Activated CD4-positive, alpha-beta T cell treated with anti-CD3 and anti-CD28 coated beads, Interleukin-2, Interleukin-4, amounts not matched to agents 100 ng/mL and 50 ng/mL, durations not matched to agents 16 hours and 8 hours (primary cell): Measurements from ENCODE around the gene ARL14EP.

ENCODE experiments used
- DNase-seq: peaks from one replicate; pipeline ENCODE4 v3.0.0-alpha.2; 2020; ENCODE audit warnings: low spot score

Gene ARL14EP

GRCh38 chr11:30380846-30381245, 57.9 kb downstream of the ARL14EP start:
- DNase-seq, result no peak

GRCh38 chr11:30381879-30382278, 59.0 kb downstream of the ARL14EP start:
- DNase-seq, result no peak
